Activated naive CD8-positive, alpha-beta T cell treated with anti-CD3 and anti-CD28 coated beads for 36 hours (primary cell): ENCODE data around the gene S100PBP. TPM values are rescaled to one million over a fixed set of nuclear protein-coding genes. Genes with fewer than 3 reads are reported as not detected.

Experiments used
- DNase-seq: peaks from one replicate; pipeline ENCODE4 v3.0.0; 2021
- H3K27ac Mint-ChIP-seq: one replicate; pipeline ENCODE4 v1.8.0; 2022; ENCODE audit warnings: mild to moderate bottlenecking, moderate library complexity, mixed read lengths
- H3K27me3 Mint-ChIP-seq: one replicate; pipeline ENCODE4 v1.8.0; 2022; ENCODE audit warnings: mild to moderate bottlenecking, mixed read lengths
- H3K36me3 Mint-ChIP-seq: one replicate; pipeline ENCODE4 v1.8.0; 2021; ENCODE audit warnings: mild to moderate bottlenecking, mixed read lengths
- H3K4me1 Mint-ChIP-seq: one replicate; pipeline ENCODE4 v1.8.0; 2021; ENCODE audit warnings: mixed read lengths
- H3K4me3 Mint-ChIP-seq: one replicate; pipeline ENCODE4 v1.8.0; 2022; ENCODE audit warnings: mild to moderate bottlenecking, moderate library complexity, mixed read lengths
- H3K9me3 Mint-ChIP-seq: one replicate; pipeline ENCODE4 v1.8.0; 2022; ENCODE audit warnings: mixed read lengths
- total RNA-seq, 2 experiments: library from RNA; stranded (reverse); gene quantifications; one replicate each; pipeline ENCODE4 v1.2.3, GENCODE V29; 2021

The S100PBP gene
- total RNA-seq, result 10 to 100 TPM; 24.6 to 28.5 TPM

DNA sequence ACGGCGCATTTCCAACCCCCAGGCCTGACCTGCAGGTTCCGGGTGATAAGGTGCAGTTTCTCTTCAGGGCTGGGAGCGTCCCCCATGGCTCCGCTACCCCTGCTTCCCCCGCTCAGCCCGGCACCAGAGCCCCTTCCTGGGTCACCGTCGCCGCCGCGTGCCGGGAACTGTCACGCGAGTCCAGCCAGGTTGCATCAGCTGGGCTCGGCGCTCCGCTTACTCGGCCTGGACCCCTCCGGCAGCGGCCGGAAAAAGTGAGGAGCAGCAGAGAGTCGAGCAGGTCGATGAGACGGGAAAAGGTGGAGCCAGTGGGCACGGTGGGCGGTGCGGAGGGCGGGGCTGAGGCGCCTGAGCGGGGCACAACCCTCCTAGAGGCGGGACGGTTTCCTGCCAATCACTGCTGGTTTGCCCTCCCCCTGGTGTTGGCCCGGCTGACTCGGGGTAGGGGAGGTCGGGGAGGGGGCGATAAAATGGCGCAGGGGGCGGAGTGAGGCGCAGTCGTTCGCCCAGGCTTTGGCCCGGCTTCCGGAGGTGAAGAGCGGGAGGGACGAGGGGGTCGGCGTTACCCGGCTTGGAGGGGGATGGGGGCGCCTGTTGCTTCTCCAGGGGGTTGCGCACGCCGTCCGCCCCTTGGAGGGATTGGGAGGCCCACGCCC lies at the start of gene S100PBP, which contains the start of gene YARS1:
Gene S100PBP (plus strand): TSS at position 495 of the 656 bp plus-strand sequence. CDS start 8,447 bp downstream, outside the sequence.
Gene YARS1 (minus strand): TSS at position 200 of the 656 bp plus-strand sequence. CDS start 114 bp downstream, at position 86.
- Mint-ChIP-seq H3K4me1 (peaks cover 50% of the 10 kb centered on the region), H3K9me3 (peaks cover 6% of the 10 kb centered on the region), H3K27me3 (no peaks in the 10 kb centered on the region), H3K4me3 (peak within 1 kb of the TSS; percentile 100), H3K27ac (peak within 1 kb of the TSS; percentile 100), H3K36me3 (peaks cover 49% of the 10 kb centered on the region)
- peak; percentile 100 for DNase-seq

DNA sequence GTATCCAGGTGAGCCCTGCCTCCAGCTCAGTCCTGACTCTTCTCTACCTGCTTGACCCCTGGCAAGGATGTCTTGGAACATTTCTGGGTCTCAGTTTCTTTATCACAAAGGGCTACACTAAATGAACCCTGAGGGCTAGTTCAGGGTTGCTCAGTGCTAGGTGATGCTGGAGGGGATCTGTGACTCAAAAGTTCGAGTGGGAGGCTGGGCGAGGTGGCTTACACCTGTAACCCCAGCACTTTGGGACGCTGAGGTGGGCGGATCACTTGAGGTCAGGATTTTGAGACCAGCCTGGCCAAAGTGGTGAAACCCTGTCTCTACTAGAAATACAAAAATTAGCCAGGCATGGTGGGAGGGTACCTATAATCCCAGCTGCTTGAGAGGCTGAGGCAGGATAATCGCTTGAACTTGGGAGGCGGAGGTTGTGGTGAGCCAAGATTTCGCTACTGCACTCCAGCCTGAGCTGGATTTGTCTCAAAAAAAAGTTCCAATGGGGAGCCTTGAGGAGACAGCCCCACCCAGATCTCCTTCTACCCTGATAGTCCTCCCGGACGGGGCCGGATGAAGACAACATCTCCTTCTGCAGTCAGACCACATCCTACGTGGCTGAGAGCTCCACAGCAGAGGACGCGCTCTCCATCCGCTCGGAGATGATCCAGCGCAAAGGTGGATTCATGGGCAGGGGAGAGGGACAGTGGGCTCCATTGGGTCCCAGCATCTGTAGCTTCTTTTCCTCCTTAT lies 49.2 kb upstream of the S100PBP start:
- Mint-ChIP-seq H3K4me1 (peaks cover 3% of the 10 kb centered on the region), H3K9me3 (no peaks in the 10 kb centered on the region), H3K27ac (no peak overlapping the region), H3K27me3 (no peaks in the 10 kb centered on the region), H3K4me3 (no peak overlapping the region), H3K36me3 (peaks cover 4% of the 10 kb centered on the region)
- no peak for DNase-seq

DNA sequence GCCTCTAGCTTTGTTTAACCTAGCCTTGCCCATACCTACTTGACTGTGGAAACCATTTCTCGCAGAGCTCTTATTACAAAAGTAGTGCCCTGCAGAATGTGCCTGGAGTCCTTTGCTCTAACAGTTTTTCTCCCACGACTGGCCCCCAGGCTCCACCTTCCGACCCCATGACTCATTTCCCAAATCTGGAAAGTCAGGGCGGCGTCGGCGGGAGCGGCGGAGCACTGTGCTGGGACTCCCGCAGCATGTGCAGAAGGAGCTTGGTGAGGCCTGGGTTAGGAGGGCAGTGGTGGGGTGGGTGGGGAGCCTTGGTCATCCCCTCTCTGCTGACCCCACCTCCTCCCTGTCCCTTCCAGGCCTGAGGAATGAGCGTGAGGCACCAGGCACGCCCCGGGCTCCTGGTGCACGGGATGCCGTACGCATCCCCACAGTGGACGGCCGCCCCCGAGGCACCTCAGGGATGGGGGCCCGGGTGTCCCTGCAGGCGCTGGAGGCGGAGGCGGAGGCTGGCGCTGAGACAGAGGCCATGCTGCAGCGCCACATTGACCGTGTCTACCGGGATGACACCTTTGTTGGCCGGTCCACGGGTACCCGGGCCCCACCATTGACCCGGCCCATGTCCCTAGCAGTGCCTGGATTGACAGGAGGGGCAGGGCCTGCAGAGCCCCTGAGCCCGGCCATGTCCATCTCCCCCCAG lies 47.8 kb upstream of the S100PBP start:
- Mint-ChIP-seq H3K27me3 (no peaks in the 10 kb centered on the region), H3K27ac (no peak overlapping the region), H3K36me3 (peaks cover 10% of the 10 kb centered on the region), H3K4me1 (peaks cover 11% of the 10 kb centered on the region), H3K9me3 (no peaks in the 10 kb centered on the region), H3K4me3 (no peak overlapping the region)
- no peak for DNase-seq

DNA sequence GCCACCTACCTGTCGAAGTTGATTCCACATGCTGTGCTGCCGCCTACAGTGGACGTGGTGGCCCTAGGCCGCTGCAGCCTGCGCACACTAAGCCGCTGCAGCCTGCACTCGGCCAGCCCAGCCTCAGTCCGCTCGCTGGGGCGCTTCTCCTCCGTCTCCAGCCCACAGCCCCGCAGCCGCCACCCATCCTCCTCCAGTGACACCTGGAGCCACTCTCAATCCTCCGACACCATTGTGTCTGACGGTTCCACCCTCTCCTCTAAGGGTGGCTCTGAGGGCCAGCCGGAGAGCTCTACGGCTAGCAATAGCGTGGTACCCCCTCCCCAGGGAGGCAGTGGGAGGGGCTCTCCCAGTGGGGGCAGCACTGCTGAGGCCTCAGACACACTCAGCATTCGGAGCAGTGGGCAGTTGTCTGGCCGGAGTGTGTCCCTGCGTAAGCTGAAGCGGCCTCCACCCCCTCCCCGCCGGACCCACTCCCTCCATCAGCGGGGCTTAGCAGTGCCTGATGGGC lies 47.2 kb upstream of the S100PBP start:
- Mint-ChIP-seq H3K4me3 (no peak overlapping the region), H3K4me1 (peaks cover 14% of the 10 kb centered on the region), H3K27ac (no peak overlapping the region), H3K9me3 (no peaks in the 10 kb centered on the region), H3K27me3 (no peaks in the 10 kb centered on the region), H3K36me3 (peaks cover 10% of the 10 kb centered on the region)
- no peak for DNase-seq

DNA sequence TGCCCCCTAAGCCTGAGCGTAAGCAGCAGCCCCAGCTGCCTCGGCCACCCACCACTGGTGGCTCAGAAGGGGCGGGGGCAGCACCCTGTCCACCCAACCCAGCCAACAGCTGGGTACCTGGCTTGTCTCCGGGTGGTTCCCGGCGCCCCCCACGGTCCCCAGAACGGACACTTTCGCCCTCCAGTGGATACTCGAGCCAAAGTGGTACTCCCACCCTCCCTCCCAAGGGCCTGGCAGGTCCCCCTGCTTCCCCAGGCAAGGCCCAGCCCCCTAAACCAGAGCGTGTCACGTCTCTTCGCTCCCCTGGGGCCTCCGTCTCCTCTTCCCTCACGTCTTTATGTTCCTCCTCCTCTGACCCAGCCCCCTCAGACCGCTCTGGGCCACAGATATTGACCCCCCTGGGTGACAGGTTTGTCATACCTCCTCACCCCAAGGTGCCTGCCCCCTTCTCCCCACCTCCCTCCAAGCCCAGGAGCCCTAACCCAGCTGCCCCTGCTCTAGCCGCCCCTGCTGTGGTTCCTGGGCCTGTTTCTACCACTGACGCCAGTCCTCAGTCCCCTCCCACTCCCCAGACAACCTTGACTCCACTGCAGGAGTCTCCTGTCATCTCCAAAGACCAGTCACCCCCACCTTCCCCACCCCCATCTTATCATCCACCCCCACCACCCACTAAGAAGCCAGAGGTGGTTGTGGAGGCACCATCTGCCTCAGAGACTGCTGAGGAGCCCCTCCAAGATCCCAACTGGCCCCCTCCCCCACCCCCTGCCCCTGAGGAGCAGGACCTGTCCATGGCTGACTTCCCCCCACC lies 46.5 kb upstream of the S100PBP start:
- Mint-ChIP-seq H3K27me3 (no peaks in the 10 kb centered on the region), H3K27ac (no peak overlapping the region), H3K4me1 (peaks cover 20% of the 10 kb centered on the region), H3K9me3 (no peaks in the 10 kb centered on the region), H3K4me3 (no peak overlapping the region), H3K36me3 (peaks cover 14% of the 10 kb centered on the region)
- DNase-seq, result no peak

DNA sequence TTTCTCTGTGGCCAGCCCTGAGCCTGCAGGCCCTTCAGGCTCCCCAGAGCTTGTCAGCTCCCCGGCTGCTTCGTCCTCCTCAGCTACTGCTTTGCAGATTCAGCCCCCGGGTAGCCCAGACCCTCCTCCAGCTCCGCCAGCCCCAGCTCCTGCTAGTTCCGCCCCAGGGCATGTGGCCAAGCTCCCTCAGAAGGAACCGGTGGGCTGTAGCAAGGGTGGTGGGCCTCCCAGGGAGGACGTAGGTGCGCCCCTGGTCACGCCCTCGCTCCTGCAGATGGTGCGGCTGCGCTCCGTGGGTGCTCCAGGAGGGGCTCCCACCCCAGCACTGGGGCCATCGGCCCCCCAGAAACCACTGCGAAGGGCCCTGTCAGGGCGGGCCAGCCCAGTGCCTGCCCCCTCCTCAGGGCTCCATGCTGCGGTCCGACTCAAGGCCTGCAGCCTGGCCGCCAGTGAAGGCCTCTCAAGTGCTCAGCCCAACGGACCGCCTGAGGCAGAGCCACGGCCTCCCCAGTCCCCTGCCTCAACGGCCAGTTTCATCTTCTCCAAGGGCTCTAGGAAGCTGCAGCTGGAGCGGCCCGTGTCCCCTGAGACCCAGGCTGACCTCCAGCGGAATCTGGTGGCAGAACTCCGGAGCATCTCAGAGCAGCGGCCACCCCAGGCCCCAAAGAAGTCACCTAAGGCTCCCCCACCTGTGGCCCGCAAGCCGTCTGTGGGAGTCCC lies 45.7 kb upstream of the S100PBP start:
- H3K9me3 Mint-ChIP-seq, result no peaks in the 10 kb centered on the region
- DNase-seq, result no peak
- no peak overlapping the region for H3K4me3 Mint-ChIP-seq
- peaks cover 26% of the 10 kb centered on the region for H3K4me1 Mint-ChIP-seq
- H3K27me3 Mint-ChIP-seq, result no peaks in the 10 kb centered on the region
- H3K36me3 Mint-ChIP-seq, result peaks cover 14% of the 10 kb centered on the region
- H3K27ac Mint-ChIP-seq, result no peak overlapping the region

DNA sequence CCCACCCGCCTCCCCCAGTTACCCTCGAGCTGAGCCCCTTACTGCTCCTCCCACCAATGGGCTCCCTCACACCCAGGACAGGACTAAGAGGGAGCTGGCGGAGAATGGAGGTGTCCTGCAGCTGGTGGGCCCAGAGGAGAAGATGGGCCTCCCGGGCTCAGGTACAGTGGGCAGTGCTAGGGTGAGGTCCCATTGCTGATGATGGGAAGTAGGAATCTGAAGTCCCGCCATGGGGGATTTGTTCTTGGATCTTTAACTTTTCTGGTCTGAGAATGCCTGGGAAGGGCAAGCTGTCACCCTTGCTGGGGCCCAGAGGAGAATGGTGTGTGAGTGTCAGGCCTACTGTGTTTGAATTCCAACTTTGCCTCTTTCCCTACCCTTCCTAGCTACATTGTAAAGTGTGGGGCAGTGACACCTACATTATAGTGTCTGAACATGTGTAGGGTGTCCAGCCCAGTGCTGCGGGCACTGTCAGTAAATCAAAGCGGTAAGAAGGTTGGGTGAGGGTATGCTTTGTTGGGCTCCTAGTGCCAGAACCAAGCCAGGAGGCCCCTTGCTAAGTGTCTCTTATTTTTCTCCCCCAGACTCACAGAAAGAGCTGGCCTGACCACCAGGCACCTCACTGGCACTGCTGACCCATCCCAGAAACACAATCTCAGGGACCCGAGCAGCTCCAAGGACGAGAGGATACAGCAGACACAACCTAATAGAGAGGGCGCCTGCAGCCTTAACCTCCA lies 45.0 kb upstream of the S100PBP start:
- peaks cover 26% of the 10 kb centered on the region for H3K4me1 Mint-ChIP-seq
- peak overlapping the region; percentile 25 for H3K27ac Mint-ChIP-seq

DNA sequence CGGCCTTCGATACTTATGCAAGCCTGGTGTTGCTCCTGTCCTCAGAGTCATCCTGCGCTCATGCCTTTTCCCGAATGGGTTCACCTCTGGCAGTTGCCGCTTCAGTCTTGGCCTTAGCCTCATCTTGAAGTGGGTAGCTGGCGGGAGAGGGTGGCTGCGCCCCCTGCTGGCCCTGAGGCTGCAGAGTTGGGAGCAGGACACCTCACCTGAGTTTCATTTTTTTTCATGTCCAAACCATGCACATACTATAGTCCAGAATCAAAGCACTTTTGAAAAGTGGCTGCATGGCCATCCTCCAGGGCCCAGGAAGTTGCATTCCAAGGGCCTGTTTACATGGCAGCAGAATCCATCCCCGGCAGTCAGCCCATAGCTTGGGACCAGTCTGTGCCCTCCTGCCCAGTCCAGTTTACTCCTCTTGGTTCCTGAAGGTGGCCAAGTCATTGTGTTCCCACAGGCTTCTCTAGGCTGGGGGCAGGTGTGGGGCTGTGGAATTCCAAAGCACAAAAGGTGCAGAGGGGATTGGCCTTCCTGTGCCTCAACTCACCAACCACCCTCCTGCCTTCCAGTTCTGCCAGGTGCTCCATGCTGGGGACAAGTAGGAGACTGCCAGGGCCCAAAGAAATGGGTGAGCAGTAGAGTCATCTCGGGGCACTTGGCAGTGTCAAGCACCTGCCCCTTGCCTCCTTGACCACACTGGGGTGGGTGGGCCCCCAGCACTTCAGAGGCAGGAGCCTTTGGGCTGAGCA lies 44.3 kb upstream of the S100PBP start:
- Mint-ChIP-seq H3K4me3 (no peak overlapping the region), H3K36me3 (peaks cover 14% of the 10 kb centered on the region), H3K4me1 (peaks cover 26% of the 10 kb centered on the region), H3K9me3 (no peaks in the 10 kb centered on the region), H3K27ac (peak overlapping the region; percentile 2), H3K27me3 (no peaks in the 10 kb centered on the region)
- DNase-seq, result peak; percentile 72

More for the DNA sequence above, 45.0 kb upstream of the S100PBP start:
- no peak for DNase-seq
- Mint-ChIP-seq H3K4me3 (no peak overlapping the region), H3K36me3 (peaks cover 14% of the 10 kb centered on the region), H3K9me3 (no peaks in the 10 kb centered on the region), H3K27me3 (no peaks in the 10 kb centered on the region)

DNA sequence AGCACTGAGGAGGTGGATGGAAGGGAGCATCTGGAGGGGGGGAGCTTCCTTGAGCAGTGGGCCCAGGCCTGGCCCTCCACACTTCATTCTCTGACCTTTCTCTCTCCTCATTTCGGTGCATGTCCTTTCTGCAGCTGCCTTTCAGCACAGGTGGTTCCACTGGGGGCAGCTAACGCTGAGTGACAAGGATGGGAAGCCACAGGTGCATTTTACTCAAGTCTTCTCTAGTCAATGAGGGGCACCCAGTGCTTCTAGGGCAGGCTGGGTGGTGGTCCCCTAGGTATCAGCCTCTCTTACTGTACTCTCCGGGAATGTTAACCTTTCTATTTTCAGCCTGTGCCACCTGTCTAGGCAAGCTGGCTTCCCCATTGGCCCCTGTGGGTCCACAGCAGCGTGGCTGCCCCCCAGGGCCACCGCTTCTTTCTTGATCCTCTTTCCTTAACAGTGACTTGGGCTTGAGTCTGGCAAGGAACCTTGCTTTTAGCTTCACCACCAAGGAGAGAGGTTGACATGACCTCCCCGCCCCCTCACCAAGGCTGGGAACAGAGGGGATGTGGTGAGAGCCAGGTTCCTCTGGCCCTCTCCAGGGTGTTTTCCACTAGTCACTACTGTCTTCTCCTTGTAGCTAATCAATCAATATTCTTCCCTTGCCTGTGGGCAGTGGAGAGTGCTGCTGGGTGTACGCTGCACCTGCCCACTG lies 43.5 kb upstream of the S100PBP start:
- Mint-ChIP-seq H3K27me3 (no peaks in the 10 kb centered on the region), H3K4me1 (peaks cover 26% of the 10 kb centered on the region), H3K9me3 (no peaks in the 10 kb centered on the region), H3K27ac (peak overlapping the region; percentile 47), H3K4me3 (peak overlapping the region; percentile 50), H3K36me3 (peaks cover 16% of the 10 kb centered on the region)
- no peak for DNase-seq

DNA sequence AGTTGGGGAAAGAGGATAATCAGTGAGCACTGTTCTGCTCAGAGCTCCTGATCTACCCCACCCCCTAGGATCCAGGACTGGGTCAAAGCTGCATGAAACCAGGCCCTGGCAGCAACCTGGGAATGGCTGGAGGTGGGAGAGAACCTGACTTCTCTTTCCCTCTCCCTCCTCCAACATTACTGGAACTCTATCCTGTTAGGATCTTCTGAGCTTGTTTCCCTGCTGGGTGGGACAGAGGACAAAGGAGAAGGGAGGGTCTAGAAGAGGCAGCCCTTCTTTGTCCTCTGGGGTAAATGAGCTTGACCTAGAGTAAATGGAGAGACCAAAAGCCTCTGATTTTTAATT lies 43.0 kb upstream of the S100PBP start:
- no peak overlapping the region for H3K4me3 Mint-ChIP-seq
- H3K9me3 Mint-ChIP-seq, result no peaks in the 10 kb centered on the region
- H3K4me1 Mint-ChIP-seq, result peaks cover 26% of the 10 kb centered on the region
- H3K27me3 Mint-ChIP-seq, result no peaks in the 10 kb centered on the region
- DNase-seq, result no peak
- peak overlapping the region; percentile 47 for H3K27ac Mint-ChIP-seq
- peaks cover 20% of the 10 kb centered on the region for H3K36me3 Mint-ChIP-seq

DNA sequence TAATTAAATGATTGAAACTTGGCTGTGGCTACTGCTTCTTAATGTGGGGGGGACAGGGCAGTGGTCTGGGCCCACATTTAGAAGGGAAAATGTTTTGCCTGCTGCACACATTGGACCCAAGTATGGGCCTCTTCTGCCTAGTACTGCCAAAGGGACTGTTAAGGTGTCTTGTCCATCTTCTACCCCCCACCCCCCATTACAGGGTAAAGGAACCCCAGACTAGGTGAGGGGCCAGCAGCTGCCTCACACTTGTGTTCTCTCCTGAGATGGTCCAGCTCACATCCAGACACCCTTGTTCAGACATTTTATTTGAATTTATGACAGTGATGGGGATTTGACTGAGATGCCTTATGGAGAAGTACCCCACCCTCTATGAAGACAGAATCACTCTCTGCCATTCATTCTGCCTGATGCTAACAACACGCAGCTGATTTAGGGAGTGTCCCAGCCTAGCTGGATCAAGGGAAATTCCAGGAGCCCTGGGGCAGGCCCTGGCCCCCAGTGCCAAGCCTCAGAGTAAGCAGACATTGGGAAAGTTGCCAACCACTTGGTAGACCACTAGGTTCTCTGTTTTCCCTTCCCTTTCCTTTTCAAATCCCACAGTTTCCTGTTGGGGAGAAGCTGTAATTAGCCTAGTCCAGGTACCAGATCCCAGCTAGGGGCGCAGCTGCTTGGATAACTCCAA lies 42.4 kb upstream of the S100PBP start:
- Mint-ChIP-seq H3K27ac (no peak overlapping the region), H3K4me3 (no peak overlapping the region), H3K9me3 (no peaks in the 10 kb centered on the region), H3K27me3 (no peaks in the 10 kb centered on the region), H3K4me1 (peaks cover 26% of the 10 kb centered on the region), H3K36me3 (peaks cover 20% of the 10 kb centered on the region)
- no peak for DNase-seq

DNA sequence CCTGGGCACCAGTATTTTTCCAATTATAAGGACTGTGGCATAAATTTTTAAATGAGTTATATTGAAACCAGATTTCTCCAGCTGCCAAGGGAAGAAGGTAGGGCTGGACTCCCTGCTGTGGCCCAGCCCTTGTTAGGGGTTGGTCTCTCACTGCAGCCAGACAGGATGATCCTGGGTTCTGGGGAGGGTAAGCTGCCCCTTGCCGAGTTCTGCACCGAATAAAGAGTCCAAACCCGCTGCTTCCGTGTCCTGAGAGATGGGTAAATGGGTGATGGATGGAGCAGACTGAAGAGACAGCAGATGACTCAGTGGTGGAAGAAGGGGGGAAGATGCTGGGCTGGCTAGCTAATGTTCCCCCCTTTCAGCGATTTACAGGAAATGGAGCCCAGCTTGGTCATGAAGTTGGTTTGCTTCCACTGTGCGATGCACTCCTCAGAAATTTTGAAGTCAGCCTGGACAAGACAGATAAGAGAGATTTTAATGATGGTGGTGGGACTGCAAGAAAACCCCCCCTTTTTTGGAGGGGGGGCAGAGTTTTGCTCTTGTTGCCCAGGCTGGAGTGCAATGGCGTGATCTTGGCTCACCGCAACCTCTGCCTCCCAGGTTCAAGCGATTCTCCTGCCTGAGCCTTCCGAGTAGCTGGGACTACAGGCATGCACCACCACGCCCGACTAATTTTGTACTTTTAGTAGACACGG lies 41.7 kb upstream of the S100PBP start:
- peaks cover 26% of the 10 kb centered on the region for H3K4me1 Mint-ChIP-seq
- no peak for DNase-seq
- peak overlapping the region; percentile 70 for H3K27ac Mint-ChIP-seq
- H3K9me3 Mint-ChIP-seq, result no peaks in the 10 kb centered on the region
- no peak overlapping the region for H3K4me3 Mint-ChIP-seq
- peaks cover 25% of the 10 kb centered on the region for H3K36me3 Mint-ChIP-seq
- no peaks in the 10 kb centered on the region for H3K27me3 Mint-ChIP-seq
